RWPE2 (cell line): ENCODE data around the gene DOK3.

Experiments used
- ATAC-seq: fragments of 200-7000 bp; cut with Tn5 transposase; 3 replicates; pipeline ENCODE4 v1.9.1; 2021; ENCODE audit warnings: low read depth
- DNase-seq: peaks from one replicate; pipeline ENCODE4 v3.0.0-alpha.2; 2020; ENCODE audit warnings: low spot score
- H3K27ac ChIP-seq: fragments of 450-650 bp; 2 replicates; pipeline ENCODE4 v1.5.1; 2017; ENCODE audit warnings: mild to moderate bottlenecking; ENCODE audit not compliant: poor library complexity, severe bottlenecking
- H3K27me3 ChIP-seq: fragments of 250-450 bp; sonication (Bioruptor Pico); 2 replicates; pipeline ENCODE4 v1.5.1; 2021; ENCODE audit warnings: mild to moderate bottlenecking, moderate library complexity; ENCODE audit not compliant: insufficient read depth, poor library complexity, severe bottlenecking
- H3K36me3 ChIP-seq: fragments of 250-450 bp; sonication (Bioruptor Pico); 2 replicates; pipeline ENCODE4 v1.5.1; 2020; ENCODE audit warnings: low read depth, mild to moderate bottlenecking, moderate library complexity
- H3K4me1 ChIP-seq: fragments of 250-450 bp; sonication (Bioruptor Pico); 2 replicates; pipeline ENCODE4 v1.5.1; 2021; ENCODE audit warnings: mild to moderate bottlenecking, moderate library complexity; ENCODE audit not compliant: insufficient read depth, poor library complexity, severe bottlenecking
- H3K4me3 ChIP-seq: fragments of 250-450 bp; sonication (Bioruptor Pico); 2 replicates; pipeline ENCODE4 v1.5.1; 2021; ENCODE audit warnings: mild to moderate bottlenecking, moderate library complexity; ENCODE audit not compliant: severe bottlenecking
- H3K9me3 ChIP-seq: fragments of 250-450 bp; sonication (Bioruptor Pico); 2 replicates; pipeline ENCODE4 v1.5.1; 2021; ENCODE audit warnings: mild to moderate bottlenecking, moderate library complexity; ENCODE audit not compliant: severe bottlenecking
- TF ChIP-seq, protein P1 (sequence below): fragments of 450-650 bp; IDR thresholded peaks from one replicate; pipeline ENCODE4 v1.5.1; 2017; ENCODE audit warnings: mild to moderate bottlenecking, moderate library complexity; ENCODE audit not compliant: poor library complexity, severe bottlenecking

Gene DOK3

GRCh38 chr5:177468329-177468684, 41.3 kb downstream of the DOK3 start:
- ATAC-seq (no peak), DNase-seq (no peak)
- H3K27me3 ChIP-seq: no peaks in the 10 kb centered on the region
- peaks cover 59% of the 10 kb centered on the region for H3K36me3 ChIP-seq
- H3K9me3 ChIP-seq: no peaks in the 10 kb centered on the region
- no peak overlapping the region for H3K27ac ChIP-seq
- H3K4me3 ChIP-seq: no peak overlapping the region
- TF ChIP-seq, protein P1, sequence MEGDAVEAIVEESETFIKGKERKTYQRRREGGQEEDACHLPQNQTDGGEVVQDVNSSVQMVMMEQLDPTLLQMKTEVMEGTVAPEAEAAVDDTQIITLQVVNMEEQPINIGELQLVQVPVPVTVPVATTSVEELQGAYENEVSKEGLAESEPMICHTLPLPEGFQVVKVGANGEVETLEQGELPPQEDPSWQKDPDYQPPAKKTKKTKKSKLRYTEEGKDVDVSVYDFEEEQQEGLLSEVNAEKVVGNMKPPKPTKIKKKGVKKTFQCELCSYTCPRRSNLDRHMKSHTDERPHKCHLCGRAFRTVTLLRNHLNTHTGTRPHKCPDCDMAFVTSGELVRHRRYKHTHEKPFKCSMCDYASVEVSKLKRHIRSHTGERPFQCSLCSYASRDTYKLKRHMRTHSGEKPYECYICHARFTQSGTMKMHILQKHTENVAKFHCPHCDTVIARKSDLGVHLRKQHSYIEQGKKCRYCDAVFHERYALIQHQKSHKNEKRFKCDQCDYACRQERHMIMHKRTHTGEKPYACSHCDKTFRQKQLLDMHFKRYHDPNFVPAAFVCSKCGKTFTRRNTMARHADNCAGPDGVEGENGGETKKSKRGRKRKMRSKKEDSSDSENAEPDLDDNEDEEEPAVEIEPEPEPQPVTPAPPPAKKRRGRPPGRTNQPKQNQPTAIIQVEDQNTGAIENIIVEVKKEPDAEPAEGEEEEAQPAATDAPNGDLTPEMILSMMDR: no peak
- peaks cover 15% of the 10 kb centered on the region for H3K4me1 ChIP-seq

DNA sequence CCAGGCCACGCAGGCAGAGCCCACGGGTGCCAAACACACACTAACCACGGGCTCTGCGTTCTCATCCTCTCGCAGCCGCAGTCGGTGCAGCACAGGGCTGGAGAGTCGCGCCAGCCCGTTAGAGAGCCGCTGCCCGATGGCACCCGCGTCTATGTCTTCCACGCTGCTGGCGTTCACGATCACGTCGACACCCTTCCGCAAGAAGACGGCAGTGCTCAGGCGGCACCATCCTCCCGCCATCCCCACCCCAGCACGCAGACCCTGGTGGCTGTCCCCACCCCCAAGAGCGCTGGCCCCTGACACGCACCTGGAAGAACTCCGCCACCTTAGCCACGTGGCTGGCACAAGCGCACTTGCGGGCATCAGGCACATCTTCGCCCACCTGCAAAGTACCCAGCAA, 42.2 kb downstream of the DOK3 start:
- no peak overlapping the region for H3K4me3 ChIP-seq
- no peaks in the 10 kb centered on the region for H3K9me3 ChIP-seq
- TF ChIP-seq, protein P1: no peak
- no peak overlapping the region for H3K27ac ChIP-seq
- H3K4me1 ChIP-seq: peaks cover 15% of the 10 kb centered on the region
- no peaks in the 10 kb centered on the region for H3K27me3 ChIP-seq
- DNase-seq (no peak), ATAC-seq (no peak)
- H3K36me3 ChIP-seq: peaks cover 62% of the 10 kb centered on the region

DNA sequence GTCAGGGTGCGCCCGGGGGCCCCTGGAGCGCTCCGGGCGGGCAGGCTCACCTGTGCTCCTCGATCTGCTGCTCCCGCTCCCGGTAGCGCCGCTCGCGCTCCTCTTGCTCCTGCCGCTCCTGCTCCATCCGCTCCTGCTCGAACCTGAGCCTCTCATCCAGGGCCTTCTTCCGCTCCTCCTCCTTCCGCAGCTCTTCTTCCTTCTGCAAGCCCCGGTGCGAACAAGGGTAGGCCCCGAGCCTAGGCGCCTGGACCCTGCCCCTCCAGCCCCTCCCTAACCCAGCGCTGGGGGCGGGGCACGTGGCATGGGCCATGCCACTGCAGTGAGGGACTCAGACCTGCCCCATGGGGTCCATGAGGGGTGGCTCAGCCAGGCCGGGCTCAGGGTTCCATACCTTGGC, 42.8 kb downstream of the DOK3 start:
- DNase-seq (no peak), ATAC-seq (no peak)
- Histone ChIP-seq H3K27me3 (no peaks in the 10 kb centered on the region), H3K9me3 (no peaks in the 10 kb centered on the region), H3K4me3 (no peak overlapping the region), H3K4me1 (peaks cover 11% of the 10 kb centered on the region), H3K36me3 (peaks cover 62% of the 10 kb centered on the region), H3K27ac (no peak overlapping the region)
- TF ChIP-seq, protein P1: no peak

GRCh38 chr5:177465044-177465443, 44.6 kb downstream of the DOK3 start:
- TF ChIP-seq, protein P1: no peak

DNA sequence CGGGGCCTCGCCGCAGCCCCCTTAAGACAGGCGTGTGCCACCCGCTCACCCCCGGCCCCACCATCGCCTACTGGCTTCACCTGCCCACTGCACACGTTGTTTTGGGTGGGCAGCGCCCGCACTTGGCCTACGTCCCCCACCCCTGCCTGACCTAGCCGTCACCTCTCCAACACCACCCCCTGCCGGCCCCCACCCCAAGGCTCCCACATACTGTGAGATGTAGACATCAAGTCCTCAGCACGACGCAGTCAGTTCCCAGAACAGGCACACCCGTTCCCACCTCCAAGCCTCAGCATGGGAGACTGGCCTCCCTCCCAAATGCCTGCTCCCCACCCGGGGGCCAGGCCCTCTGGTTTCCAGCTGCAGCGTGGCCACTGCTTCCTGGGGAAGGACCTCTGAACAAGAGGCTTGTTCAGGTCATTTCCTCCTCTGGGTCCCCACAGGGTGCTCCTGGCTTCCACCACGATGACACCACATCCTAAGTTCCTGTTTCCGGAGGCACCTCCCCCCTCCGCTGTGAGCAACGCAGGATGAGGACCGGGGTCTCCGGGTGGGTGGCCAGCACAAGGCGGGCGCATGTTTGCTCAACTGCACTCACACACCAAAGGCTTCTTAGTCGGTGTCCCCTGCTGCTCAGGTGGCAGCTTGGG, 47.5 kb downstream of the DOK3 start:
- Histone ChIP-seq H3K27me3 (no peaks in the 10 kb centered on the region), H3K4me1 (no peaks in the 10 kb centered on the region), H3K4me3 (no peak overlapping the region), H3K27ac (no peak overlapping the region), H3K9me3 (no peaks in the 10 kb centered on the region), H3K36me3 (peaks cover 60% of the 10 kb centered on the region)
- TF ChIP-seq, protein P1: no peak
- DNase-seq (no peak), ATAC-seq (no peak)

More at GRCh38 chr5:177465044-177465443, 44.6 kb downstream of the DOK3 start:
- Histone ChIP-seq H3K27me3 (no peaks in the 10 kb centered on the region), H3K36me3 (peaks cover 57% of the 10 kb centered on the region), H3K4me1 (no peaks in the 10 kb centered on the region), H3K4me3 (no peak overlapping the region), H3K9me3 (no peaks in the 10 kb centered on the region), H3K27ac (no peak overlapping the region)
- DNase-seq: no peak
- ATAC-seq: no peak
